ENCODE measurements around the gene MUC5B. TPM values are rescaled to one million over a fixed set of nuclear protein-coding genes. Genes with fewer than 3 reads are reported as not detected.

Gene MUC5B
- total RNA-seq, 1 donor from 2014 or later = not detected

- Mint-ChIP-seq H3K4me3 (no peak overlapping the region), H3K4me1 (peaks cover 2% of the 10 kb centered on the region), H3K9me3 (peaks cover 11% of the 10 kb centered on the region), H3K27me3 (ENCODE audit: insufficient read depth, low read depth) (peaks cover 11% of the 10 kb centered on the region), H3K27ac (no peak overlapping the region), H3K36me3 (no peaks in the 10 kb centered on the region)
- H3K4me3 ChIP-seq = no peak overlapping the region
- TF ChIP-seq EZH2 (IDR thresholded peaks at IDR 0.05) (no peak), EZH2phosphoT487 (IDR thresholded peaks at IDR 0.05) (no peak), CTCF (IDR thresholded peaks at IDR 0.05) (no peak)
- no peaks in the 10 kb centered on the region for H3K4me1 ChIP-seq
- H3K79me2 ChIP-seq (ENCODE audit: low read depth) = no peaks in the 10 kb centered on the region
- H3F3A ChIP-seq (ENCODE audit: low read depth) = no peaks in the 10 kb centered on the region
- no peak overlapping the region for H3K4me2 ChIP-seq
- H4K20me1 ChIP-seq (ENCODE audit: low read depth) = peaks cover 6% of the 10 kb centered on the region
- no peak overlapping the region for H3K27ac ChIP-seq
- no peaks in the 10 kb centered on the region for H3K36me3 ChIP-seq
- no peaks in the 10 kb centered on the region for H3K27me3 ChIP-seq
- H3K9me3 ChIP-seq (ENCODE audit: low read depth) = no peaks in the 10 kb centered on the region
- no peak overlapping the region for H3K9ac ChIP-seq
- no peak overlapping the region for H2AFZ ChIP-seq (replicated peaks)
- DNase-seq (ENCODE audit: low spot score) = no peak
These were observed 15.0 kb downstream of the MUC5B start for GRCh38 chr11:1237851-1238250.

GRCh38 chr11:1238767-1239595 lies 16.1 kb downstream of the MUC5B start:
- no peak overlapping the region for H3K27ac Mint-ChIP-seq

DNA sequence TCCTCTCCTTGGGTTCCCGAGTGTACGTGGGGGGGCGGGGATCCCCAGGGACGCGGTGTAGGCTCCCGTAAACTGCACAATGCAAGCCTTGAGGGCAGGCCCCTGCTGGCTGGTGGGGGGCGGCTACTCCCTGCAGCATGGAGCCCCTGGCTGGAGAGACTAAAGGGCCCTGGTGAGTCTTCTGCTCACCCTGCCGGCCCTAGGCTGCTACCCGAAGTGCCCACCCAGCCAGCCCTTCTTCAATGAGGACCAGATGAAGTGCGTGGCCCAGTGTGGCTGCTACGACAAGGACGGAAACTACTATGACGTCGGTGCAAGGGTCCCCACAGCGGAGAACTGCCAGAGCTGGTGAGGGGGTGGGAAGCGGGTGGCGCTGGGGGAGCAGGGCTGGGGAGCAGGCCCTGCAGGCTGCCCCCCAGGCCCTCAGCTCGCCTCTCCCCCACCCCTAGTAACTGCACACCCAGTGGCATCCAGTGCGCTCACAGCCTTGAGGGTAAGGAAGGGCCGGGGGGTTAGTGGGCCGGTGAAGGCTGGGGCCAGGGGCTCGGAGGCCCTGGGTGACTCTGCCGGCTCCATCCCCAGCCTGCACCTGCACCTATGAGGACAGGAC lies 16.8 kb downstream of the MUC5B start:
- Histone ChIP-seq H2AFZ (replicated peaks) (no peak overlapping the region), H3K36me3 (no peaks in the 10 kb centered on the region), H3K27ac (no peak overlapping the region), H3F3A (ENCODE audit: low read depth) (no peaks in the 10 kb centered on the region), H3K4me3 (no peak overlapping the region), H3K79me2 (ENCODE audit: low read depth) (no peaks in the 10 kb centered on the region), H4K20me1 (ENCODE audit: low read depth) (peaks cover 6% of the 10 kb centered on the region), H3K9ac (no peak overlapping the region), H3K4me1 (no peaks in the 10 kb centered on the region), H3K27me3 (no peaks in the 10 kb centered on the region), H3K4me2 (no peak overlapping the region), H3K9me3 (ENCODE audit: low read depth) (no peaks in the 10 kb centered on the region)
- no peaks in the 10 kb centered on the region for H3K36me3 Mint-ChIP-seq
- no peak for DNase-seq (ENCODE audit: low spot score)
- no peak overlapping the region for H3K4me3 Mint-ChIP-seq
- H3K27me3 Mint-ChIP-seq (ENCODE audit: insufficient read depth, low read depth) = peaks cover 11% of the 10 kb centered on the region
- no peak overlapping the region for H3K27ac Mint-ChIP-seq
- peaks cover 2% of the 10 kb centered on the region for H3K4me1 Mint-ChIP-seq
- peaks cover 13% of the 10 kb centered on the region for H3K9me3 Mint-ChIP-seq
- no peak for TF ChIP-seq CTCF (IDR thresholded peaks at IDR 0.05)
- no peak for TF ChIP-seq EZH2phosphoT487 (IDR thresholded peaks at IDR 0.05)
- no peak for TF ChIP-seq EZH2 (IDR thresholded peaks at IDR 0.05)

More at GRCh38 chr11:1238767-1239595, 16.1 kb downstream of the MUC5B start:
- Histone ChIP-seq H4K20me1 (ENCODE audit: low read depth) (peaks cover 6% of the 10 kb centered on the region), H3K27ac (no peak overlapping the region), H3K79me2 (ENCODE audit: low read depth) (no peaks in the 10 kb centered on the region), H3K9me3 (ENCODE audit: low read depth) (no peaks in the 10 kb centered on the region), H3K4me3 (no peak overlapping the region), H3F3A (ENCODE audit: low read depth) (no peaks in the 10 kb centered on the region), H3K36me3 (no peaks in the 10 kb centered on the region), H3K4me1 (no peaks in the 10 kb centered on the region), H3K27me3 (no peaks in the 10 kb centered on the region), H3K9ac (no peak overlapping the region), H3K4me2 (no peak overlapping the region), H2AFZ (replicated peaks) (no peak overlapping the region)
- peak; percentile 86 for DNase-seq (ENCODE audit: low spot score)
- Mint-ChIP-seq H3K9me3 (peaks cover 11% of the 10 kb centered on the region), H3K36me3 (no peaks in the 10 kb centered on the region), H3K4me3 (no peak overlapping the region), H3K4me1 (peaks cover 2% of the 10 kb centered on the region), H3K27me3 (ENCODE audit: insufficient read depth, low read depth) (peaks cover 11% of the 10 kb centered on the region)
- TF ChIP-seq EZH2phosphoT487 (IDR thresholded peaks at IDR 0.05) (no peak), EZH2 (IDR thresholded peaks at IDR 0.05) (no peak), CTCF (IDR thresholded peaks at IDR 0.05) (no peak)

All from neural progenitor cell (in vitro differentiated cells).